Suprapubic skin (tissue), 3 donors: ENCODE results near the gene DNAH2.

ENCODE experiments used
- POLR2AphosphoS5 ChIP-seq, 3 donors: sonication (generic); formaldehyde crosslinking; IDR thresholded peaks; one replicate each; pipeline ENCODE4 v1.6.1; 2017; ENCODE audit warnings: antibody characterized with exemption in 3 of 3
- TF ChIP-seq, protein P1 (sequence below), 2 donors: fragments of 200-600 bp in 1 of 2; fragments of 450-650 bp in 1 of 2; sonication (generic) in 1 of 2; IDR thresholded peaks; one replicate each; pipeline ENCODE4 v1.5.1; 2016 to 2019; ENCODE audit warnings: antibody characterized with exemption in 2 of 2, mild to moderate bottlenecking in 1 of 2, moderate library complexity in 1 of 2

DNA sequence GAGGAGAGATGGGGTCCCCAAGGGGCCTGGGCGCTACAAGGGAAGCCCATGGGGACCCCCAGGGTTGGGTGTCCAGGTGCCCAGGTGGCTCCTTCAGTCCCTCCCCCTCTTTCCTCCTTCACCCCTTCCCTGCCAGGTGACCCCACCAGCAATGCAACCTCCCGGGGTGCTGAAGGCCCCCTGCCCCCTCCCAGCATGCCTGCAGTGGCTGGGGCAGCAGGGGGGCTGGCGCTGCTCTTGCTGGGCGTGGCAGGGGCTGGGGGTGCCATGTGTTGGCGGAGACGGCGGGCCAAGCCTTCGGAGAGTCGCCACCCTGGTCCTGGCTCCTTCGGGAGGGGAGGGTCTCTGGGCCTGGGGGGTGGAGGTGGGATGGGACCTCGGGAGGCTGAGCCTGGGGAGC is 8.5 kb upstream of the DNAH2 start:
- no peak for TF ChIP-seq POLR2AphosphoS5 (IDR thresholded peaks at IDR 0.05)
- TF ChIP-seq, protein P1, sequence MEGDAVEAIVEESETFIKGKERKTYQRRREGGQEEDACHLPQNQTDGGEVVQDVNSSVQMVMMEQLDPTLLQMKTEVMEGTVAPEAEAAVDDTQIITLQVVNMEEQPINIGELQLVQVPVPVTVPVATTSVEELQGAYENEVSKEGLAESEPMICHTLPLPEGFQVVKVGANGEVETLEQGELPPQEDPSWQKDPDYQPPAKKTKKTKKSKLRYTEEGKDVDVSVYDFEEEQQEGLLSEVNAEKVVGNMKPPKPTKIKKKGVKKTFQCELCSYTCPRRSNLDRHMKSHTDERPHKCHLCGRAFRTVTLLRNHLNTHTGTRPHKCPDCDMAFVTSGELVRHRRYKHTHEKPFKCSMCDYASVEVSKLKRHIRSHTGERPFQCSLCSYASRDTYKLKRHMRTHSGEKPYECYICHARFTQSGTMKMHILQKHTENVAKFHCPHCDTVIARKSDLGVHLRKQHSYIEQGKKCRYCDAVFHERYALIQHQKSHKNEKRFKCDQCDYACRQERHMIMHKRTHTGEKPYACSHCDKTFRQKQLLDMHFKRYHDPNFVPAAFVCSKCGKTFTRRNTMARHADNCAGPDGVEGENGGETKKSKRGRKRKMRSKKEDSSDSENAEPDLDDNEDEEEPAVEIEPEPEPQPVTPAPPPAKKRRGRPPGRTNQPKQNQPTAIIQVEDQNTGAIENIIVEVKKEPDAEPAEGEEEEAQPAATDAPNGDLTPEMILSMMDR (IDR thresholded peaks at IDR 0.05) = no peak
